Islet precursor cell (in vitro differentiated cells): ENCODE results near the gene RAI1.

Experiments used
- DNase-seq: peaks from one replicate; pipeline ENCODE4 v3.0.0-alpha.2; 2018

The RAI1 gene

GRCh38 chr17:17737961-17738894 lies 57.0 kb downstream of the RAI1 start:
- peak; percentile 76 for DNase-seq

GRCh38 chr17:17738901-17739300 lies 57.6 kb downstream of the RAI1 start:
- DNase-seq: no peak

GRCh38 chr17:17739388-17740066 lies 58.3 kb downstream of the RAI1 start:
- DNase-seq: peak; percentile 82

GRCh38 chr17:17740615-17741348 lies 59.5 kb downstream of the RAI1 start:
- peak; percentile 74 for DNase-seq

- DNase-seq: peak; percentile 86
Observed at GRCh38 chr17:17741349-17742023, 60.2 kb downstream of the RAI1 start.

GRCh38 chr17:17742133-17742621 lies 60.9 kb downstream of the RAI1 start:
- DNase-seq: no peak

GRCh38 chr17:17742688-17743390 lies 61.6 kb downstream of the RAI1 start:
- no peak for DNase-seq

GRCh38 chr17:17743391-17744112 lies 62.3 kb downstream of the RAI1 start:
- DNase-seq: no peak

GRCh38 chr17:17744116-17744515 lies 62.9 kb downstream of the RAI1 start:
- no peak for DNase-seq

- DNase-seq: no peak
Observed at GRCh38 chr17:17745476-17746455, 64.5 kb downstream of the RAI1 start.

GRCh38 chr17:17748179-17748578 lies 66.9 kb downstream of the RAI1 start:
- DNase-seq: no peak

GRCh38 chr17:17748604-17749003 lies 67.3 kb downstream of the RAI1 start:
- no peak for DNase-seq

- DNase-seq: peak; percentile 77
Observed at GRCh38 chr17:17749025-17749772, 67.9 kb downstream of the RAI1 start.

GRCh38 chr17:17749921-17750320 lies 68.7 kb downstream of the RAI1 start:
- peak; percentile 92 for DNase-seq

- DNase-seq: no peak
Observed at GRCh38 chr17:17750881-17751280, 69.6 kb downstream of the RAI1 start.

GRCh38 chr17:17751489-17752088 lies 70.3 kb downstream of the RAI1 start:
- no peak for DNase-seq

GRCh38 chr17:17752089-17752820 lies 71.0 kb downstream of the RAI1 start:
- peak; percentile 100 for DNase-seq

GRCh38 chr17:17752821-17753321 lies 71.6 kb downstream of the RAI1 start:
- DNase-seq: peak; percentile 99
